HG03103 (cell line): ENCODE data around the gene PDZK1.
"Not testable (repeated sequence)": the region's sequence is repeated elsewhere in the genome, so short reads cannot be mapped to it uniquely, and the experiment has no call there.

Experiments
- ATAC-seq: cut with Tn5 transposase; IDR thresholded peaks from one replicate; pipeline ENCODE4 v1.9.1; 2021; ENCODE audit warnings: low read depth; ENCODE audit not compliant: unreplicated experiment

Gene PDZK1

GRCh38 chr1:145665015-145665414, 42.2 kb downstream of the PDZK1 start:
- ATAC-seq = not testable (repeated sequence)

- not testable (repeated sequence) for ATAC-seq
Observed at GRCh38 chr1:145662502-145662901, 44.7 kb downstream of the PDZK1 start.

GRCh38 chr1:145656245-145656943, 50.8 kb downstream of the PDZK1 start:
- not testable (repeated sequence) for ATAC-seq

GRCh38 chr1:145643990-145644389, 63.2 kb downstream of the PDZK1 start:
- not testable (repeated sequence) for ATAC-seq

GRCh38 chr1:145641886-145642285, 65.3 kb downstream of the PDZK1 start:
- not testable (repeated sequence) for ATAC-seq

GRCh38 chr1:145636237-145636636, 70.9 kb downstream of the PDZK1 start:
- not testable (repeated sequence) for ATAC-seq

GRCh38 chr1:145622177-145622576, 85.0 kb downstream of the PDZK1 start:
- not testable (repeated sequence) for ATAC-seq
